ENCODE measurements around the gene PGLYRP1.

Gene PGLYRP1

GRCh38 chr19:45969676-45970075, 53.2 kb downstream of the PGLYRP1 start:
- DNase-seq (ENCODE audit: low read depth, low spot score): no peak
